GM12878 (cell line): ENCODE results near the gene MAD1L1. TPM values are rescaled to one million over a fixed set of nuclear protein-coding genes. Genes with fewer than 3 reads are reported as not detected.

ENCODE experiments used
- CTCF ChIP-seq, 3 experiments: IDR thresholded peaks in 2 of 3; conservative IDR thresholded peaks in 1 of 3; 2 replicates each; pipeline ENCODE4 v1.5.1; 2011; ENCODE audit warnings: low read depth in 3 of 3, low read length in 3 of 3, mild to moderate bottlenecking in 3 of 3, control low read depth in 2 of 3, moderate library complexity in 2 of 3, inconsistent platforms in 1 of 3, mixed read lengths in 1 of 3; ENCODE audit not compliant: control insufficient read depth in 2 of 3, insufficient read depth in 1 of 3; ENCODE audit errors: extremely low read depth in 1 of 3
- DPF2 ChIP-seq: fragments of 450-650 bp; IDR thresholded peaks from 2 replicates; pipeline ENCODE4 v1.6.1; 2017; ENCODE audit warnings: mild to moderate bottlenecking
- ESRRA ChIP-seq: IDR thresholded peaks from 2 replicates; pipeline ENCODE4 v1.6.1; 2012; ENCODE audit warnings: mild to moderate bottlenecking, low read length, improper control_type of control experiment
- ETV6 ChIP-seq, 2 experiments: fragments of 450-650 bp in 1 of 2; IDR thresholded peaks in 1 of 2; conservative IDR thresholded peaks in 1 of 2; 2 replicates each; pipeline ENCODE4 v1.6.1; 2014; ENCODE audit warnings: antibody characterized with exemption in 1 of 2, borderline replicate concordance in 1 of 2, low read depth in 1 of 2, mild to moderate bottlenecking in 1 of 2, moderate library complexity in 1 of 2
- HDAC6 ChIP-seq: fragments of 200-600 bp; sonication (generic); IDR thresholded peaks from one replicate; pipeline ENCODE4 v1.8.0; 2017; ENCODE audit warnings: antibody characterized with exemption; ENCODE audit not compliant: unreplicated experiment
- MTA3 ChIP-seq: IDR thresholded peaks from 2 replicates; pipeline ENCODE4 v1.6.1; 2012; ENCODE audit warnings: low read length, inconsistent platforms, borderline replicate concordance
- PAX8 ChIP-seq: fragments of 450-650 bp; IDR thresholded peaks from 2 replicates; pipeline ENCODE4 v1.6.1; 2017; ENCODE audit warnings: mild to moderate bottlenecking, moderate library complexity
- POLR2A ChIP-seq: IDR thresholded peaks from 2 replicates; pipeline ENCODE4 v1.6.1; 2011; ENCODE audit warnings: low read depth, mild to moderate bottlenecking, low read length
- RCOR1 ChIP-seq: conservative IDR thresholded peaks from 2 replicates; pipeline ENCODE4 v1.6.1; 2012; ENCODE audit warnings: low read depth, low read length, improper control_type of control experiment
- TARDBP ChIP-seq: IDR thresholded peaks from 2 replicates; pipeline ENCODE4 v1.6.1; 2016; ENCODE audit warnings: borderline replicate concordance
- TCF12 ChIP-seq: IDR thresholded peaks from 2 replicates; pipeline ENCODE4 v1.6.1; 2011; ENCODE audit warnings: low read depth, mild to moderate bottlenecking, low read length
- TCF7 ChIP-seq: IDR thresholded peaks from 2 replicates; pipeline ENCODE4 v1.6.1; 2014; ENCODE audit warnings: antibody characterized with exemption, borderline replicate concordance
- WRNIP1 ChIP-seq: IDR thresholded peaks from 2 replicates; pipeline ENCODE4 v1.6.1; 2011; ENCODE audit warnings: low read depth, low read length, improper control_type of control experiment, borderline replicate concordance
- ZBTB33 ChIP-seq: fragments of 450-650 bp; IDR thresholded peaks from 2 replicates; pipeline ENCODE4 v1.6.1; 2017; ENCODE audit warnings: mild to moderate bottlenecking
- ZNF384 ChIP-seq: IDR thresholded peaks from 2 replicates; pipeline ENCODE4 v1.6.1; 2012; ENCODE audit warnings: low read depth, mild to moderate bottlenecking, low read length, improper control_type of control experiment, borderline replicate concordance
- polyA plus RNA-seq, 11 experiments: library from polyadenylated mRNA; depleted of rRNA in 4 of 11; unstranded in 6 of 11; stranded (reverse) in 5 of 11; fragments of >200 nt; fragmentation: Nextera tagmentation in 4 of 11; fragmentation: Illumina TruSeq in 1 of 11; extraction: Ambion mirVana in 4 of 11; extraction: Trizol in 1 of 11; gene quantifications; 1 replicate in 1 of 11; 2 replicates in 10 of 11; pipeline versions ENCODE4 v1.2.1 to v1.2.3, GENCODE V29; 2011 to 2016; ENCODE audit warnings: inconsistent platforms in 2 of 11, missing spikeins in 2 of 11, low read depth in 1 of 11
- total RNA-seq, 4 experiments: library from RNA; depleted of rRNA in 3 of 4; stranded (reverse); fragments of >200 nt in 3 of 4; fragmentation: Illumina TruSeq in 1 of 4; extraction: Trizol in 1 of 4; gene quantifications; 2 replicates each; pipeline versions ENCODE4 v1.2.1 to v1.2.3, GENCODE V29; 2013 to 2021
- TF ChIP-seq, protein P1 (sequence below): IDR thresholded peaks from 2 replicates; pipeline ENCODE4 v1.6.1; 2012; ENCODE audit warnings: low read depth, low read length, improper control_type of control experiment

Gene MAD1L1
- total and polyA plus RNA-seq, 10 of the 15 experiments (the other 5 are each of a cell fraction or from before 2014, with no cell fraction given), result 2.2 to 76.8 (median 38.3) TPM

- TF ChIP-seq TCF7 (peak; percentile 88; the same call in 1 of the 2 replicates), TARDBP (no peak), MTA3 (no peak), PAX8 (no peak), POLR2A (no peak), CTCF (IDR thresholded peaks at IDR 0.05 in 2 of 3, conservative IDR thresholded peaks at IDR 0.05 in 1 of 3; ENCODE audit: control insufficient read depth in 2 of 3, extremely low read depth in 1 of 3, insufficient read depth in 1 of 3, low read depth in 3 of 3, low read length in 3 of 3) (no peak), ETV6 (conservative IDR thresholded peaks at IDR 0.05 in 1 of 2, IDR thresholded peaks at IDR 0.05 in 1 of 2; ENCODE audit: borderline replicate concordance in 1 of 2, low read depth in 1 of 2) (no peak), TCF12 (no peak), ZBTB33 (no peak), WRNIP1 (no peak), DPF2 (no peak), ZNF384 (no peak), HDAC6 (no peak), ESRRA (no peak), RCOR1 (no peak)
- TF ChIP-seq, protein P1, sequence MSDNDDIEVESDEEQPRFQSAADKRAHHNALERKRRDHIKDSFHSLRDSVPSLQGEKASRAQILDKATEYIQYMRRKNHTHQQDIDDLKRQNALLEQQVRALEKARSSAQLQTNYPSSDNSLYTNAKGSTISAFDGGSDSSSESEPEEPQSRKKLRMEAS, result no peak
Measured at GRCh38 chr7:1925973-1926907, 306.5 kb downstream of the MAD1L1 start (continued).
